ENCODE measurements around the gene CEP128.

The CEP128 gene

DNA sequence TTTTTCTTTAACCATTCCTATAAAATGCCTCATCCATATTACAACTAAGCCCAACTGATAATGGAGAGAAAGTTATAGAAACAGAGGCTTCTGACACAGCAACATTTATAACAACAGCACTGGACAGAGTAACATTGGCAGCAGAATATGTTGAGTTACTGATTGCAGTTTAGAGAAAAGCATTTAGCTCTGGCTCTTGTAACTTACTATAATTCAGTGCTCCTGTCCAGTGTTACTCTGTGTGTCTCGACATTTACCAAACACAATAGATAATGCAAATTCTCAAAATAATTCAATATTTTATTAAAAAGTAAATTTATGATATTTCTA is 356.1 kb downstream of the CEP128 start:
- no peak for TF ChIP-seq GATA2 (IDR thresholded peaks at IDR 0.05; ENCODE audit: low read depth, low read length)
- no peak for TF ChIP-seq GATA3 (IDR thresholded peaks at IDR 0.05; ENCODE audit: low read depth, low read length)

DNA sequence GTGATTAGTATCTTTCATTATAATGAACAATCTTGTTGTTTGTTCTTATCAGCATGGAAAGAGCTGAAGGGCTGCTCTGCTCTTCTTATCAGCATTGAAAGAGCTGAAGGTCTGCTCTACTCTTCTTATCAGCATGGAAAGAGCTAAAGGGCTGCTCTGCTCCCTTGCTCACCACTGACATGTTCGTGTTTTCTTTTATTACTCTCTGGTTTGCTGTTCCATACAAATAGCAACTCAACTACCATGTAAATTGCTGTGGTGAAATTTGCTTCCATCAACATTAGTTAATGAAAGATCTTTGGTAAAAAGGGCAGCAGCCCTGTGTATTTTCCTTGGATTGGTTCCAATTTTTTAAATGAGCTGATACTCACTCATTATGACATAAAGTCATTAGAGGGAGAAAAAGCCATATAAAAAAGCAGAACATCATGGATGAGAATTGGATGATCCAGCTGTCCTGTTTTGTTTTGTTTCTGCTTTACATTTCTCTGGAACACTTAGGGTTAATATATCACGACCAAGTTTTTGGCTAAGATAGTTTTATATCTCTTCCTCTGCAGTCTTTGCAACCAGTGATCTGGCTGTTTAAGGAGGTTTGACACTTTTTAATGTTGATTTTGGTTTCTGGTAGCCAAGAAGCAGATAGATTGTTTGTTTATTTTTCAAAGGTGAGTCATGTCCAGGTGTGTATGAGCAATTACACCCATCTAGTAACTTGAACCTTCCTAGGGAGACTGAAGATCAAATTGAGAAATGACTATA is 356.6 kb downstream of the CEP128 start:
- TF ChIP-seq GATA3 (IDR thresholded peaks at IDR 0.05; ENCODE audit: low read depth, low read length) (peak; percentile 92), GATA2 (IDR thresholded peaks at IDR 0.05; ENCODE audit: low read depth, low read length) (peak; percentile 96)

DNA sequence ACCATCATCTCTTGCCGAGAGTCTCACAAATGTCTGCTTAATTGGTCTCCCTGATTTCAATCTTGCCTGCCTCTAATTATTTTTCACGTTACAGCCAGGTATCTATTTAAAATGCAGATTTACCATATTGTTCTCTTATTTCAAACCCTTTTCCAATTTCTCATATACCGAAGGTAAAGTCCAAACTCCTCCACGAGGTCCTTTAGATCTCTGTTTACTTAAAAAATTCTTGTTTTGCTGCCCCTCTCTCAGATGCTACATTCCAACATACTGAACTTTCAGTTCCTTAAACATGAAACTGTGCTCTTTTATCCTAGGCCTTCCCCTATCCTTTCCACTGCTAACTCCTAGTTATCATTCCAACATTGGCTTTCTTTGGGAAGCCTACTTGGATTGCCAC is 363.9 kb downstream of the CEP128 start:
- no peak for TF ChIP-seq GATA2 (IDR thresholded peaks at IDR 0.05; ENCODE audit: low read depth, low read length)

DNA sequence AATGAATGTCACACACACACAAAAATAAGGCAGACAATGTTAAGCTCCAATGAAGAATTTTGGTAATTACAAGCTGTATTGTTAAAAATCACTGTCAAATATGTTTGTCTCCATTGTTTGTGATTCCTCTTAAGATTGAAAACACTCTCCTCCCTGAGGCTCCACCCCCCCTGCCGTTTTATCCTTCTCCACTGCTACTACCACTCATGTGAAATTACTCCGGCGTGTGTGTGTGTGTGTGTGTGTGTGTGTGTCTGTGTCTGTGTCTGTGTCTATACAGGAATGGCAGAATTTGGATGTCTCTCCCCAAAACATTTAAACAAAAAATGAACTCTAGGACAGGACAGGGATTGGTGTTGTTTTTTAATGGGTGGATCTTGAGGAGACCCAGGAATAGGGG is 365.1 kb downstream of the CEP128 start:
- TF ChIP-seq GATA2 (IDR thresholded peaks at IDR 0.05; ENCODE audit: low read depth, low read length) (no peak), GATA3 (IDR thresholded peaks at IDR 0.05; ENCODE audit: low read depth, low read length) (no peak)

DNA sequence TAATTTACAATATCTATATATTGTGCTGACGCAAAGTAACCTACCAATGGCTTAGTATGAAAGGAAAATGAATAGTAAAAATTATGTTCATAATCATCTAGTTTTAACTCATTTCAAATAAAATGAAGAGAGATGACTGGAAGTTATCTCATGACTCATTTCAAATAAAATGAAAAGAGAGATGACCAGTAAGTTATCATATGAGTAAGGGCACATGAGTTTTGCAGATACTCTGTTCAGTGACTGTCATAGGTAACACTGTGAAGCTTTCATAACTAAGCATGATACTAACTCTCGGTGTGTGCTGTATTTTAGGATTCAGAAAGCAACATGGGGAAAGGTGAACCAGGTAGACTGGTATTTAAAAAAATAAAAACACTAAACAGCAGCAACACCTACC is 365.8 kb downstream of the CEP128 start:
- no peak for TF ChIP-seq GATA3 (IDR thresholded peaks at IDR 0.05; ENCODE audit: low read depth, low read length)
- TF ChIP-seq GATA2 (IDR thresholded peaks at IDR 0.05; ENCODE audit: low read depth, low read length): no peak

DNA sequence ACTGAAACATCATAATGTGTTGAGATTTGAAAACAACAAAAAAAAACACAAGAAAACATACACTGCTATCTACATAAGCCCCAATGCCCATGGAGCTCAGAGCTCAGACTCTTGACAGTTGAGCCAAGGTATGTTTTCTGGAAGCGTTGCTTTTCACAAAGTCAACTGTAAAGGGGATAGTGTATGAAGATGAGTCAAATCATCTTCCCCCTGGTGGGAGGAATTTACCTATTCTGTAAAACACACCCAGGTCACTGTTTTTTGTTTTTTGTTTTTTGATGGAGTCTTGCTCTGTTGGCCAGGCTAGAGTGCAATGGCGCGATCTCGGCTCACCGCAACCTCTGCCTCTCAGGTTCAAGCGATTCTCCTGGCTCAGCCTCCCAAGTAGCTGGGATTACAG is 368.9 kb downstream of the CEP128 start:
- no peak for TF ChIP-seq GATA2 (IDR thresholded peaks at IDR 0.05; ENCODE audit: low read depth, low read length)
- no peak for TF ChIP-seq GATA3 (IDR thresholded peaks at IDR 0.05; ENCODE audit: low read depth, low read length)

DNA sequence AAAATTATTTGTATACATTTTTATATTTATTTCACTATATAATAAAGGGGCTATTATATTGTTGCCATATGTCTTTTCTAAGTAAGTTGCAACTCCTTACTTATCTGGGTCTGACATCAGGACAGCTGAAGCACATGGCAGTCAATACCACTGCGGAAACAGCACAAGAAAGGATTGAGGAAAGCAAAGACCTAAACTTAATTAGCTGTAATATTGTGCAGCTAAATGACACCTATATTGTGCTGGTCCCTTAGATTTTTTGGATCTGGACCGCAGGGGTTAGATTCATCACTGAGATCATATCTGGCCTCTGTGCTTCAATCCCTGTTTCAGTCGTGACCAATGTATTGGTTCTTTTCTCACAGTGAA is 370.6 kb downstream of the CEP128 start:
- TF ChIP-seq GATA2 (IDR thresholded peaks at IDR 0.05; ENCODE audit: low read depth, low read length): peak; percentile 56; the same call in 1 of the 2 replicates
- TF ChIP-seq GATA3 (IDR thresholded peaks at IDR 0.05; ENCODE audit: low read depth, low read length): peak; percentile 70

DNA sequence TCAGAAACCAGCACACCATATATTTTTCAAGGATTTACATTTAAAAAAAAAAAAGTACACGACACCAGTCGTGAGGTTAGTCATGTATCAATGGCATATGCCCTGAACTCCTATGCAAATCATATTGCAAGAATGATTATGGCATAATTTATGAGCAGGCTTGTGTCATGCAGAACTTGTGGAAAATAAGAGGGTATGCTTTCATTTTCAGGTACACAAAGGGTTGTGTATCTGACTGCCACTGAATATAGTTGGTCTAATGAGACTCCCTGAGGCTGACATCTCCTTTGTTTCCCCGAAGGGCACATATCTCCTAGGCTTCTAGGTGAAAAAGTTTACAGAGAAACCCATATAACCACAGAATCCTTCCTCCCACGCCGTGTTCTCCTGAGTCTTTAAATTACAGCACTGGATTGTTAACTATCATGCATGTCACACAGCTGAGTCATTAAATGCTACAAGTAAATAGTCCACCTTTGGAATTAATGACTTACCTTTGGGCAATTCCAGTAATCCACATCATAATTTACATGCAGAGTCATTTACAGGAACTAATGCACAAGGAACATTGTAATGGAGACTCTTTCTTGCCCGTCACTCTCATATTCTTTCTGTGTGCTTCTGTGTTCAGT is 373.5 kb downstream of the CEP128 start:
- TF ChIP-seq GATA3 (IDR thresholded peaks at IDR 0.05; ENCODE audit: low read depth, low read length) (no peak), GATA2 (IDR thresholded peaks at IDR 0.05; ENCODE audit: low read depth, low read length) (no peak)

DNA sequence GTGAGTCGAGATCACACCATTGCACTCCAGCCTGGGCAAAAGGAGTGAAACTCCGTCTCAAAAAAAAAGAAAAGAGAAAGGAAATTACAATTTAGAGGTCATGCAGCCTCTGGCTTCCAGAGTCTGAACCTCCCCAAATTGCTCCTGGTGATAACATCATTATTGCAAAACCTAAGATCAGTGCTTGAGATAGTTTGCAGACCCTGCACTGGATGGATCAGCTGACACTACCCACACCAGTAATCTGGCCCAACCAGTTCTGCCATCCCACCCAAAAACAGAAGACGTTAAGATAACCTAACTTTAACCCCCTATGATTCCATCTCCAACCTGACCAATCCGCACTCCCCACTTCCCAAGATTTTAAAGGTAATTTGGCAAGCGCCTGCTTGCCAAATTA is 376.5 kb downstream of the CEP128 start:
- TF ChIP-seq GATA3 (IDR thresholded peaks at IDR 0.05; ENCODE audit: low read depth, low read length): no peak
- TF ChIP-seq GATA2 (IDR thresholded peaks at IDR 0.05; ENCODE audit: low read depth, low read length): no peak

DNA sequence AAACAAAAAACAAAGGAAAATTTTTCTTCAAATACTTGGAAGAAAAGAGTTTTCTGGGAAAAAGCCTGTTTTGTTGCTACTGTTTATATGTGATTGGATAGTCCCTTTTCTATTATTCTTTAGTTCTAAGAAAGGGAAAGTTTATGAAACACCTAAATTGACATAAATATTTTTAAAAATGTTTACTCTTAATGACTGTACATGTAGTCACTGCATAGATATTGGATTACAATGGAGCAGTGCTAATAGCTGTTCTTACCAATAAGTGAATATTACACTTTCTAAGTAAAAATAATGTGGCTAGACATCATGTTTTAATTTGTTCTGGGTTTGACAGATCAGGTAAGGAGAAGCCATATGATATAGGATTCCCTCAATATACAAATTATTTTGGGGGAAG is 377.5 kb downstream of the CEP128 start:
- TF ChIP-seq GATA2 (IDR thresholded peaks at IDR 0.05; ENCODE audit: low read depth, low read length): no peak
- TF ChIP-seq GATA3 (IDR thresholded peaks at IDR 0.05; ENCODE audit: low read depth, low read length): no peak

DNA sequence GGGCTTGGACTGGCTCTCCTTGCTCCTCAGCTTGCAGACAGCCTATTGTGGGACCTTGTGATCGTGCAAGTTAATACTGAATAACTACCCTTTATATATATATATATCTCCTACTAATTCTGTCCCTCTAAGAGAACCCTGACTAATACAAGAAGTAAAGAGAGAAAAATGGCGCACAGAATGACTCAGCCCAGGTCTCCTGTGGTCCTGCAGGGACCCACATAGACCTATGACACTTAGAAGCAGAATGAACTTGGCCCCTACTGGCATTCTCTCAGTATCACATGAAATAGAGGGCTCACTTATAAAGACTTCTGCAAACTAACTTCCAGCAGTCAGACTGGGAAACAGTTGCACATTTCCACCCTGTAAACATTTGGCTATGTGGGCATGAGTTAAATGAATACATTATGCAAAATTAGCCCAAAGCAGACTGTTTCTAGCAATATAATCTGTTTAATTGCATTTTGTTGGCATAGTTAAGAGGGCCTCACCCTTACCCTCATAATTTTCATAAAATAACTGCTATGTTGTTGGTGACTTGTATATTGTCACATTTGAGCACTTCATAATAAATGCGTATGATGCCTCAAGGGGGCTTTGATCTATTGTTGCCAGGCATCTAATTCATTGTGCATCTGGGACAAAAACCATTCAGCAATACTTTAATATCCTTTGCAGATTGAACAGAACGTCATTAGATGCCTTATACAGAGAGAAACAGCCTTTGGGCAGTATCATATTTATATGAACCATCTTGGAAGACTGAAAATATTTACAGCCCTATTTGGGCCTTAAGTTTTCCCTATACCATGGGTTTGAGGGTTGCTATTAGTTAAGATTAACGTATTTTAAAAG is 380.5 kb downstream of the CEP128 start:
- no peak for TF ChIP-seq GATA3 (IDR thresholded peaks at IDR 0.05; ENCODE audit: low read depth, low read length)
- no peak for TF ChIP-seq GATA2 (IDR thresholded peaks at IDR 0.05; ENCODE audit: low read depth, low read length)

DNA sequence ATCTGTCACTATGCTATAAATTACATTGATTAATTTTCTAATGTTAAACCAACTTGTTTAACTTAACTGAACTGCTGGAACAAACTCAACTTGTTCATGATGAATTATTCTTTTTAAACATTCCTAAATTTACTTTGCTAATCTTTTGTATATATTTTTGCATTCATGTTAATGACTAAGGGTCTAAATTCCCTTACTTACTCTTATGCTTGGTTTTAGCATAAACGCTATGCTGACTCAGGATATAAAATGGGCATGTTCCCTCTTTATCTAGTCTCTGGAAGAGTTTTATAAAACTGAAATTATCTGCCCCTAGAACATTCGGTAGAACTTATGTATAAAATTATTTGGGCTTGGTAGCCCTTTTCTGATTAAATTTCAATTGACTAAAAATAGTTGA is 387.4 kb downstream of the CEP128 start:
- TF ChIP-seq GATA3 (IDR thresholded peaks at IDR 0.05; ENCODE audit: low read depth, low read length) (no peak), GATA2 (IDR thresholded peaks at IDR 0.05; ENCODE audit: low read depth, low read length) (no peak)

DNA sequence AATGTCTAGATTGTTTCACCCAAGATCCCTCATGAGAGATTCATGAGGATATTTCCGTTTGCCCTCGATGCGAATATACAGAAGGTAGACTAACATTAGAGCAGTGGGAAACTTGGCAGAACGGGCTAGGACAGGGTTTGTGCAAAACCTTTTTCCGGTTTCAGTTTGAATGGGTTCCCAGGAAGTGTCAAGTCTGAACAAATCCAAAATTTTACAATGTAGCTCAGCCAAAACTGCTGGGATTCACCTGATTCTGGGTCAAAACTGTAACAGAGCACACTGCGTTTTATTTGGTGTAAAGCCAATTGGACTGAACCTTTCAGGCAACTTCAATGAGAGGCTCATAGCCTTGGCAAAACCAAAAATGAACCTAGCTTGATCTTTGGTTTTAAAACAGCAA is 392.4 kb downstream of the CEP128 start:
- no peak for TF ChIP-seq GATA3 (IDR thresholded peaks at IDR 0.05; ENCODE audit: low read depth, low read length)
- no peak for TF ChIP-seq GATA2 (IDR thresholded peaks at IDR 0.05; ENCODE audit: low read depth, low read length)

DNA sequence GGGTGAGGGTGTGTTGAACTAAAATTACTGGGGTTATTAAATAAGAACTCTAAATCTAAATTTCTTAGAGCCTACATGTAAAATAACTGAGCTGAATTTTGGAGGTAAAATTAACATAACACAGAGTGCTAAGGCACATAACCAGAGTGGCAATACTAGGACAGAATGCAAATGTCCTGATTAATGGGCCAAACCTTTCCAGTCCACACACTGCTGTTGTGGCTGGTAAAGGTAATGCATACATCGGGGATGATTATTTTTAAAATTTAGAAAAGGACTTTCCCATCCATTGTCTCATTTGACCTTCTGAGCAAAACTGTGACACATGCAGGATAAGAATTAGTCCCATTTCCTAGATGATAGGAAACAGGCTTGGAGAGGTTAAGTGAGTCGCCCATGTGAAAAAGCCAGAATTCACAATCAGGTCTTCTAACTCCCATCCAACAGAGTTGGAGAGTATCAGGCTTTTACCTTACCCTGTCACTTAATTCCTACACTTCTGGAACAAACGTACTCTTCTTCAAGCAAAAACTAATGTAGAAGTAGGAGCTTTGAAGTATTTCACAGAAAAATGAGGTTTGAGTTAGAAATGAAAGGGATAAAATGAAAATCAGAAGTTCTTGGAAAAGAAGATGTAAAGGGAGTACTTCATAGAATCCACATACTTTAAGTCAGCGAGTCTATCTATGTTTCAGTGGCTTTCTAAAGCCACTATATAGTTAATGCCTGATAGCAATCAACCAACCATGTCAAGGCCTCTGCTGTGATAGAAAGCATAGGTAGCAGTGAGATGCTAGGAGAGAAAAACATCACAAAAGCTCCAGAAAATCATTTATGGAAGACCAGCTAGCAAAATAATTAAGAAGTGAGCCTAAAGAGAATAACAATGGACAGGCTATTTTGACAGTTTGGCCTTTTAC is 395.3 kb downstream of the CEP128 start:
- no peak for TF ChIP-seq GATA3 (IDR thresholded peaks at IDR 0.05; ENCODE audit: low read depth, low read length)
- TF ChIP-seq GATA2 (IDR thresholded peaks at IDR 0.05; ENCODE audit: low read depth, low read length): no peak

All from SH-SY5Y (cell line).